Uterus (tissue), 4 donors: Measurements from ENCODE around the gene CST3. TPM values are rescaled to one million over a fixed set of nuclear protein-coding genes. Genes with fewer than 3 reads are reported as not detected.
A peak's percentile ranks its signal among the peaks of the same experiment; 100 is the strongest.

Experiments
- DNase-seq, 2 donors: peaks; one replicate each; pipeline ENCODE4 v3.0.0-alpha.2; 2019 to 2020
- H3K27ac ChIP-seq, 2 donors: fragments of 200-600 bp; sonication (generic); 1 replicate in 1 of 2; 2 replicates in 1 of 2; pipeline ENCODE4 v1.5.1; 2016 to 2018
- H3K27me3 ChIP-seq, 2 donors: fragments of 200-600 bp; sonication (generic); one replicate each; pipeline ENCODE4 v1.5.1; 2018 to 2019; ENCODE audit warnings: control low read depth in 1 of 2
- H3K36me3 ChIP-seq, 2 donors: fragments of 200-600 bp; sonication (generic); one replicate each; pipeline ENCODE4 v1.5.1; 2019; ENCODE audit warnings: control low read depth in 1 of 2
- H3K4me1 ChIP-seq, 2 donors: fragments of 200-600 bp; sonication (generic); one replicate each; pipeline ENCODE4 v1.5.1; 2018 to 2019; ENCODE audit warnings: control low read depth in 1 of 2
- H3K4me3 ChIP-seq, 2 donors: fragments of 200-600 bp; sonication (generic); 1 replicate in 1 of 2; 2 replicates in 1 of 2; pipeline ENCODE4 v1.5.1; 2018 to 2019; ENCODE audit warnings: mild to moderate bottlenecking in 1 of 2
- H3K9me3 ChIP-seq, 2 donors: fragments of 200-600 bp; sonication (generic); one replicate each; pipeline ENCODE4 v1.5.1; 2019; ENCODE audit warnings: control low read depth in 1 of 2
- CTCF ChIP-seq, 4 experiments: fragments of 200-600 bp in 2 of 4; fragments of 450-650 bp in 2 of 4; sonication (generic) in 2 of 4; IDR thresholded peaks; one replicate each; pipeline ENCODE4 v1.5.1; 2016 to 2019; ENCODE audit warnings: antibody characterized with exemption in 4 of 4, mild to moderate bottlenecking in 2 of 4, moderate library complexity in 1 of 4
- POLR2A ChIP-seq, 2 donors: fragments of 450-650 bp; IDR thresholded peaks; one replicate each; pipeline ENCODE4 v1.6.1; 2016; ENCODE audit warnings: antibody characterized with exemption in 2 of 2, mild to moderate bottlenecking in 1 of 2, moderate library complexity in 1 of 2
- intact Hi-C: fragments of 100-400 bp; cut with DNase I; formaldehyde crosslinking; loops from one replicate; pipeline ENCODE4 v1.15.1; 2023; ENCODE audit warnings: low total_unique reads
- total RNA-seq, 4 donors: library from RNA; depleted of rRNA in 3 of 4; stranded (reverse); fragments of >200 nt in 3 of 4; gene quantifications; one replicate each; pipeline versions ENCODE4 v1.1.0 to v1.2.4, GENCODE V29; 2014 to 2023
- donor health status: DM: yes; HTN: yes; CAD: no.

CST3 gene
- total RNA-seq, 4 donors from 2014 or later: 205 to 1,148 (median 624) TPM

DNA sequence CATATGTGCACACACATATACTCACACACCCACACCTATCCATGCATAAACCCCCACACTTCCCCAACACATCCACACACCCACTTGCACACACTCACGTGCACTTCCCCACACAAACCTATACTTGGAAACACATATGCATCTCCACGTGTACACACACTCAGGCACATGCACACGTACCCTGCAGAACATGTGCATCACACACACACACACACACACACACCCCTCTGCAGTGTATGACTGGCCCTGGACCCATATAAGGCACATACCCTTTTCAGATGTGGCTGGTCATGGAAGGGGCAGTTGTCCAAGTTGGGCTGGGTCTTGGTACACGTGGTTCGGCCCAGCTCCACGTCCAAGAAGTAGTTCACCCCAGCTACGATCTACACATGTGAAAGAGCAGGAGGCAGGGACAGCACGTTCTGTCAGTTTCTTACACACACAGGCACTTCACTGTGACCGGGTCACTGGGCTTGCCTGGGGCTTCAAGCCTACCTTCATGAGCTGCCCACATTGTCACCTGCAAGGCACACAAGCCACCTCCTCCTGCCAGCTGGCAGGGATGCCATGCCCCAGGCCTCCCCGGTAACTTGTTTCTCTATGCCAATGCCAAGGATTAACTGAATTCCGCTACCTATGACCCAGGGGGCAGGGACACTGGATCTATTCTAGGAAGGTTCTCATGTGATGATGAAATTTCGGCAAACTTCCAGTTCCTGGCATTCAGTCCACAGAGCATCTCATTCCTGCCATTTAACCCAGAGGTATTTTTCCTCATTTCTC, 2.6 kb downstream of the CST3 start:
- H3K27ac ChIP-seq: peak overlapping the region in 1 of 2 donors; percentile 60
- H3K4me3 ChIP-seq: no peak overlapping the region
- no peak for DNase-seq
- H3K4me1 ChIP-seq: peaks cover 9 to 12% of the 10 kb centered on the region in 2 donors
- no peaks in the 10 kb centered on the region for H3K36me3 ChIP-seq
- TF ChIP-seq POLR2A (IDR thresholded peaks at IDR 0.05) (no peak), CTCF (IDR thresholded peaks at IDR 0.05) (no peak)
- no peaks in the 10 kb centered on the region for H3K9me3 ChIP-seq
- no peaks in the 10 kb centered on the region for H3K27me3 ChIP-seq
- intact Hi-C loops: no loop called here

- Histone ChIP-seq H3K27ac (peak overlapping the region; percentile 6 to 40), H3K27me3 (no peaks in the 10 kb centered on the region), H3K9me3 (no peaks in the 10 kb centered on the region), H3K36me3 (no peaks in the 10 kb centered on the region), H3K4me1 (peaks cover 9 to 12% of the 10 kb centered on the region in 2 donors), H3K4me3 (no peak overlapping the region)
- no peak for TF ChIP-seq CTCF (IDR thresholded peaks at IDR 0.05)
- TF ChIP-seq POLR2A (IDR thresholded peaks at IDR 0.05): no peak
- intact Hi-C loops: no loop called here
- DNase-seq: no peak
These were observed 3.5 kb downstream of the CST3 start for GRCh38 chr20:23634044-23634801.

DNA sequence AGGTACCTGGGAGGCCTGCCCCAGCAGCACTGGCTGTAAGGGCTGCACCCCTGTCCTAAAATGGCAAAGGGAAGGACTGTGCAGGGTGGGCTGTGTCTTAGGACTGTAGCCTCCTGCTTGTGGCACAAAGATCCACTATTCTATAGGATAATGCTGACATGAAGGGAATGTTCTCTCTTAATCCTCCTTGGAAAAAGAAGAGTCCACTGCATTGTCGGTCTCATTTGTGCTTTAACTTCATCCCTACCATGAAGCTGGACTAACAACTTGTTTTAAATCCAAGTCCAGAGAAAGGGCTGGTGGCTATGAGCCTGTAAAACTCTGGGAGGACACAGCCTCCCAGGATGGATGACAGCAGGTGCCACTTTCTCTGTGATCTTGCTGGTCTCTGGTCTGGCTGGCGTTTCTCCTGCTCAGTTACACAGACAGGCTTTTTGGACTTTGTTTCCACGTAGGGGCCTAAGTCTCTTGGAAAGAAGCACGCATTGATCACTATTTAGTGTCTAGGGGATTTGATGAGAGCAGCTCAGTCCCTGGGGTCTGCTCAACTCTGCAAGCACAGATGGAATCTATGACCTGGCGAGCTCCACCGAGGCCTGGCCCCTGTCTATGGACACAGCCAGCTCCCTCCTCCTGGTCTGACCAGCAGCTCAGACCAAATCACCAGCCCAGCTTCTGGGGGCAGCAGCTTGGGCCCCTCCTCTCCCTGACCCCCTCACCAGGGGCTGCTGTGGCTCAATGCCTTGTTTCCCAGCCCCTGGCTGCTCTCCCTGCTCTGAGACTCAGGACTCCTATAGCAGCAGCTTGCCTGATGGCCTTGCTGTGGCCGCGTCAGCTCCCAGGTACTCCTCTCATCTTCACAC, 4.8 kb downstream of the CST3 start:
- Histone ChIP-seq H3K4me1 (peaks cover 9 to 12% of the 10 kb centered on the region in 2 donors), H3K36me3 (no peaks in the 10 kb centered on the region), H3K27me3 (no peaks in the 10 kb centered on the region), H3K4me3 (no peak overlapping the region), H3K9me3 (no peaks in the 10 kb centered on the region), H3K27ac (no peak overlapping the region)
- intact Hi-C loops: no loop called here
- no peak for DNase-seq
- TF ChIP-seq CTCF (IDR thresholded peaks at IDR 0.05) (no peak), POLR2A (IDR thresholded peaks at IDR 0.05) (no peak)

DNA sequence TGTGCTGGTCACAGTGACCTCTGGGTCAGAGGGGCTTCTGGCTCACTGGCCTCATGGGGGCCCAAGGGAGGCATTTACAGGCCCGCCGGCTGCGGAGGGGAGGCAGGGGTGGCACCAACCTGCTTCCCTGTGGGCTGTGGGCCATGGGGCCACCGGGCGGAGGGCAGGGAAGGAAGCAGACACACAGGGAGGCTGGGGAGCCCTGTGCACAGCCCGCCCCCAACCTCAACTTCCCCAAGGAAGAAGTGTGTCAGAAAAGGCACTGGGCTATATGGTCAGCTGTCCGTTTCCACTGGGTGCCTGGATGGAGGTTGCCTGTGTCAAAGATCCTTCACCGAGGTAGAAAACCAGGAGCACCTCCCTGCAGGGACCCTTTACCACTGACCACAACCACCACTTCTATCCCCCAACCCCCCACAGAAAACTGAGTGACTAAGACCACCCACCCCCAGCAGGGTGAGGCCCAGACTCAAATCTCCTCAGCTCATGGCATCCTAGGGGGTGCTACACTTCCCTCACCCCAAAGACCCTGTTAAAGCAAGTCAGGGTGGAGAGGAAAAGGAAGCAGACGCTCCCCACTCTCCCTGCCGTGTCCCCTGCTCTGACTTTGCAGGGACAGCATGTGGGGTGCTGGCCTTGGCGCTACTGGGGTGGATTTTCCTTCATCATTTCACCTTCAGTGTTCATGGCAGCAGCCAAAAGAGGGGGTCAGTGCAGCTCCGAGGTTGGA, 5.6 kb downstream of the CST3 start:
- Histone ChIP-seq H3K27me3 (no peaks in the 10 kb centered on the region), H3K4me3 (no peak overlapping the region), H3K36me3 (no peaks in the 10 kb centered on the region), H3K27ac (peak overlapping the region in 1 of 2 donors; percentile 20), H3K9me3 (no peaks in the 10 kb centered on the region), H3K4me1 (peaks cover 9 to 12% of the 10 kb centered on the region in 2 donors)
- no peak for DNase-seq
- intact Hi-C loops: no loop called here
- no peak for TF ChIP-seq POLR2A (IDR thresholded peaks at IDR 0.05)
- TF ChIP-seq CTCF (IDR thresholded peaks at IDR 0.05): no peak
